Measurements from ENCODE around the gene NAV2. TPM values are rescaled to one million over a fixed set of nuclear protein-coding genes. Genes with fewer than 3 reads are reported as not detected.

The NAV2 gene
- total RNA-seq, 1 experiment from 2014 or later: 46.3 TPM

DNA sequence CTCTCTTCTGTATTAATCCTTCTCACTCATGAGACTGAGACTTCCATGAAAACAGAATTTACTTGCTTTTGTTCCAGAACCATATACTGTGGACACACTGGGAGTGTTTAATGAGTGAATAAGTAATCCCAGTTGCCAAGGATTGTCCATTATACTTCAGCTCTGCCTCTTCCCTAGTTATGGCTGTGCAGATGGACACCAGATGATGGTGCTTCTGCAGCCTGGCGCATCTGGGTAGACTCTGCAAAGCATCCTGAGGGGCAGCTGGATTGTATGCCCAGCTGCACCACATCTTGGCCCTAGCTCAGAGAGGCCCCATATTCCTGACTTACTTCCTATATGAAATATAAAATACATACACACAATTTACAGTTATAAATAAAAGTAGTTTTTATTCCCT lies 404.2 kb downstream of the NAV2 start:
- Histone ChIP-seq H3K4me1 (ENCODE audit: insufficient read depth, low read length) (no peaks in the 10 kb centered on the region), H2BK15ac (ENCODE audit: low read depth, low read length) (no peak overlapping the region), H3T11ph (ENCODE audit: low read length) (no peak overlapping the region), H3K14ac (ENCODE audit: insufficient read depth, low read length) (no peak overlapping the region), H2BK20ac (ENCODE audit: low read depth, low read length, poor library complexity, severe bottlenecking) (no peak overlapping the region), H3K4me2 (ENCODE audit: insufficient read depth, insufficient read length, low read length) (no peak overlapping the region), H3K23ac (ENCODE audit: insufficient read length, low read depth, low read length) (no peak overlapping the region), H2BK12ac (ENCODE audit: insufficient read length, low read depth, low read length) (no peak overlapping the region), H3K9ac (ENCODE audit: extremely low read depth, insufficient read length, low read length) (no peak overlapping the region), H3K4ac (ENCODE audit: low read depth, low read length) (no peak overlapping the region), H3K27me3 (ENCODE audit: insufficient read depth, low read length) (no peaks in the 10 kb centered on the region), H4K91ac (ENCODE audit: insufficient read length, low read depth, low read length) (no peak overlapping the region), H2BK5ac (ENCODE audit: insufficient read length, low read length) (no peak overlapping the region), H4K5ac (ENCODE audit: insufficient read length, low read depth, low read length) (no peak overlapping the region), H3K79me2 (ENCODE audit: insufficient read depth, low read length) (no peaks in the 10 kb centered on the region), H3K27ac (ENCODE audit: insufficient read length, low read depth, low read length) (no peak overlapping the region), H3K56ac (ENCODE audit: insufficient read length, low read depth, low read length) (no peak overlapping the region), H3K18ac (ENCODE audit: insufficient read length, low read depth, low read length) (no peak overlapping the region), H2BK120ac (ENCODE audit: low read depth, low read length, poor library complexity, severe bottlenecking) (no peak overlapping the region), H4K8ac (replicated peaks; ENCODE audit: insufficient read length, low read depth, low read length) (no peak overlapping the region), H3K79me1 (ENCODE audit: insufficient read depth, low read depth, low read length, poor library complexity, severe bottlenecking) (no peaks in the 10 kb centered on the region), H3K9me3 (ENCODE audit: control insufficient read depth, low read depth, low read length) (no peaks in the 10 kb centered on the region), H4K20me1 (ENCODE audit: control insufficient read depth, insufficient read depth, insufficient read length) (no peaks in the 10 kb centered on the region), H3K23me2 (ENCODE audit: insufficient read length, low read depth, low read length, poor library complexity, severe bottlenecking) (no peaks in the 10 kb centered on the region), H2AK5ac (ENCODE audit: insufficient read length, low read length) (no peak overlapping the region), H2AFZ (ENCODE audit: low read length) (no peak overlapping the region)
- Mint-ChIP-seq H3K36me3 (ENCODE audit: insufficient read depth in 1 of 3, low read depth in 3 of 3) (peaks cover 39 to 63% (median 54%) of the 10 kb centered on the region in 3 experiments; a peak in 6 of 7 replicates), H3K4me1 (peaks cover 0 to 5% of the 10 kb centered on the region in 2 experiments; a peak in 2 of 4 replicates), H3K4me3 (no peak overlapping the region), H3K9me3 (no peaks in the 10 kb centered on the region), H3K27ac (no peak overlapping the region), H3K27me3 (ENCODE audit: low read depth) (no peaks in the 10 kb centered on the region)
- DNase-seq: no peak
- WGBS (ENCODE audit: extremely low coverage, insufficient read length, low lambda C conversion rate): no CpG with 5 or more reads among the region's 1 CpG
- no peak for TF ChIP-seq CTCF (conservative IDR thresholded peaks at IDR 0.05)
